ENCODE measurements around the gene RNF166. TPM values are rescaled to one million over a fixed set of nuclear protein-coding genes. Genes with fewer than 3 reads are reported as not detected.
"Not testable (repeated sequence)": the region's sequence is repeated elsewhere in the genome, so short reads cannot be mapped to it uniquely, and the experiment has no call there.

RNF166 gene
- total and polyA plus RNA-seq, 2 of the 13 experiments (the other 11 are each of a cell fraction or from before 2014, with no cell fraction given): 21.4 to 23.0 TPM

GRCh38 chr16:88669493-88669892, 36.7 kb downstream of the RNF166 start:
- POLR2A ChIA-PET: interaction anchor here (1.2 kb wide), 1 partner anchor 99 kb away, joined by 6 read pairs; the partner anchor contains the start of gene ZC3H18
- in situ Hi-C loops (cut with HindIII; ENCODE audit: extremely low pct_ligation_motif_present, low pct_unique_long_range_greater_than_20kb); H3K27ac ChIP-seq (ENCODE audit: extremely low read length, insufficient read depth, low read length); DNase-seq (ENCODE audit: low spot score); CTCF ChIA-PET (ENCODE audit: low intra/inter-chr PET ratio, low total read pairs); BruUV-seq (replicated peaks); H4K20me1 ChIP-seq (ENCODE audit: insufficient read depth, low read length); H3K4me2 ChIP-seq (ENCODE audit: low read depth, low read length); H3K9ac ChIP-seq (ENCODE audit: insufficient read depth, low read depth, low read length); H2AFZ ChIP-seq (ENCODE audit: low read length); H3K36me3 ChIP-seq (replicated peaks in 1 of 2; ENCODE audit: control insufficient read depth in 1 of 2, insufficient read depth in 2 of 2, low read length in 2 of 2); ATAC-seq; H3K4me3 ChIP-seq (replicated peaks in 1 of 3; ENCODE audit: insufficient read depth in 1 of 3, low read depth in 2 of 3, low read length in 3 of 3); intact Hi-C loops (cut with micrococcal nuclease; ENCODE audit: unreplicated experiment); H3K9me3 ChIP-seq (ENCODE audit: low read length); FAIRE-seq; H3K27me3 ChIP-seq (ENCODE audit: control insufficient read depth in 1 of 2, insufficient read depth in 2 of 2, low read length in 2 of 2): not testable (repeated sequence)
- 97% methylated on average over 8 of the region's 8 CpGs for WGBS (ENCODE audit: low lambda C conversion rate)
- H3K4me1 ChIP-seq (ENCODE audit: insufficient read depth, low read length): peaks cover 11% of the 10 kb centered on the region
- peak; percentile 29; the same call in 1 of the 2 replicates for TF ChIP-seq ZNF768 (CRISPR knock-in tag; IDR thresholded peaks at IDR 0.05)
- H3K79me2 ChIP-seq (ENCODE audit: insufficient read depth, low read length): peaks cover 17% of the 10 kb centered on the region

GRCh38 chr16:88667461-88667860, 38.7 kb downstream of the RNF166 start:
- Histone ChIP-seq H3K79me2 (ENCODE audit: insufficient read depth, low read length) (peaks cover 32% of the 10 kb centered on the region), H2AFZ (ENCODE audit: low read length) (no peak overlapping the region), H3K9me3 (ENCODE audit: low read length) (no peaks in the 10 kb centered on the region), H3K27ac (ENCODE audit: extremely low read length, insufficient read depth, low read length) (no peak overlapping the region), H3K36me3 (replicated peaks in 1 of 2; ENCODE audit: control insufficient read depth in 1 of 2, insufficient read depth in 2 of 2, low read length in 2 of 2) (peaks cover 0 to 7% of the 10 kb centered on the region in 2 experiments; a peak in 3 of 5 replicates), H3K9ac (ENCODE audit: insufficient read depth, low read depth, low read length) (no peak overlapping the region), H3K27me3 (ENCODE audit: control insufficient read depth in 1 of 2, insufficient read depth in 2 of 2, low read length in 2 of 2) (no peaks in the 10 kb centered on the region), H4K20me1 (ENCODE audit: insufficient read depth, low read length) (peaks cover 2% of the 10 kb centered on the region; the same call in 1 of the 2 replicates), H3K4me3 (replicated peaks in 1 of 3; ENCODE audit: insufficient read depth in 1 of 3, low read depth in 2 of 3, low read length in 3 of 3) (no peak overlapping the region), H3K4me1 (ENCODE audit: insufficient read depth, low read length) (peaks cover 16% of the 10 kb centered on the region), H3K4me2 (ENCODE audit: low read depth, low read length) (no peak overlapping the region)
- 94% methylated on average over 5 of the region's 5 CpGs for WGBS (ENCODE audit: low lambda C conversion rate)
- BruUV-seq (replicated peaks): no TSS peak
- in situ Hi-C loops (cut with HindIII; ENCODE audit: extremely low pct_ligation_motif_present, low pct_unique_long_range_greater_than_20kb) (no loop called here), intact Hi-C loops (cut with micrococcal nuclease; ENCODE audit: unreplicated experiment) (no loop called here)
- POLR2A ChIA-PET: interaction anchor here (1.2 kb wide), 1 partner anchor 20 kb away, joined by 3 read pairs; no protein-coding TSS in a partner anchor
- no peak for FAIRE-seq
- no peak for DNase-seq (ENCODE audit: low spot score)
- ATAC-seq: no peak
- CTCF ChIA-PET (ENCODE audit: low intra/inter-chr PET ratio, low total read pairs): no interaction called here
- no peak for TF ChIP-seq ZNF788 (CRISPR knock-in tag; IDR thresholded peaks at IDR 0.05; ENCODE audit: borderline replicate concordance)
- no peak for TF ChIP-seq ZNF670 (CRISPR knock-in tag; IDR thresholded peaks at IDR 0.05; ENCODE audit: borderline replicate concordance)
- no peak for TF ChIP-seq ZSCAN30 (CRISPR knock-in tag; IDR thresholded peaks at IDR 0.05)
- TF ChIP-seq PHF21A (CRISPR knock-in tag; IDR thresholded peaks at IDR 0.05): no peak
- TF ChIP-seq HNRNPH1 (optimal IDR thresholded peaks at IDR 0.05; ENCODE audit: low read depth, low read length): no peak
- TF ChIP-seq, protein P1, sequence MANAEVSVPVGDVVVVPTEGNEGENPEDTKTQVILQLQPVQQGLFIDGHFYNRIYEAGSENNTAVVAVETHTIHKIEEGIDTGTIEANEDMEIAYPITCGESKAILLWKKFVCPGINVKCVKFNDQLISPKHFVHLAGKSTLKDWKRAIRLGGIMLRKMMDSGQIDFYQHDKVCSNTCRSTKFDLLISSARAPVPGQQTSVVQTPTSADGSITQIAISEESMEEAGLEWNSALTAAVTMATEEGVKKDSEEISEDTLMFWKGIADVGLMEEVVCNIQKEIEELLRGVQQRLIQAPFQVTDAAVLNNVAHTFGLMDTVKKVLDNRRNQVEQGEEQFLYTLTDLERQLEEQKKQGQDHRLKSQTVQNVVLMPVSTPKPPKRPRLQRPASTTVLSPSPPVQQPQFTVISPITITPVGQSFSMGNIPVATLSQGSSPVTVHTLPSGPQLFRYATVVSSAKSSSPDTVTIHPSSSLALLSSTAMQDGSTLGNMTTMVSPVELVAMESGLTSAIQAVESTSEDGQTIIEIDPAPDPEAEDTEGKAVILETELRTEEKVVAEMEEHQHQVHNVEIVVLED (CRISPR knock-in tag; IDR thresholded peaks at IDR 0.05; ENCODE audit: borderline replicate concordance): no peak
- TF ChIP-seq PHB2 (IDR thresholded peaks at IDR 0.05; ENCODE audit: partially characterized antibody): no peak
- TF ChIP-seq, protein P2, sequence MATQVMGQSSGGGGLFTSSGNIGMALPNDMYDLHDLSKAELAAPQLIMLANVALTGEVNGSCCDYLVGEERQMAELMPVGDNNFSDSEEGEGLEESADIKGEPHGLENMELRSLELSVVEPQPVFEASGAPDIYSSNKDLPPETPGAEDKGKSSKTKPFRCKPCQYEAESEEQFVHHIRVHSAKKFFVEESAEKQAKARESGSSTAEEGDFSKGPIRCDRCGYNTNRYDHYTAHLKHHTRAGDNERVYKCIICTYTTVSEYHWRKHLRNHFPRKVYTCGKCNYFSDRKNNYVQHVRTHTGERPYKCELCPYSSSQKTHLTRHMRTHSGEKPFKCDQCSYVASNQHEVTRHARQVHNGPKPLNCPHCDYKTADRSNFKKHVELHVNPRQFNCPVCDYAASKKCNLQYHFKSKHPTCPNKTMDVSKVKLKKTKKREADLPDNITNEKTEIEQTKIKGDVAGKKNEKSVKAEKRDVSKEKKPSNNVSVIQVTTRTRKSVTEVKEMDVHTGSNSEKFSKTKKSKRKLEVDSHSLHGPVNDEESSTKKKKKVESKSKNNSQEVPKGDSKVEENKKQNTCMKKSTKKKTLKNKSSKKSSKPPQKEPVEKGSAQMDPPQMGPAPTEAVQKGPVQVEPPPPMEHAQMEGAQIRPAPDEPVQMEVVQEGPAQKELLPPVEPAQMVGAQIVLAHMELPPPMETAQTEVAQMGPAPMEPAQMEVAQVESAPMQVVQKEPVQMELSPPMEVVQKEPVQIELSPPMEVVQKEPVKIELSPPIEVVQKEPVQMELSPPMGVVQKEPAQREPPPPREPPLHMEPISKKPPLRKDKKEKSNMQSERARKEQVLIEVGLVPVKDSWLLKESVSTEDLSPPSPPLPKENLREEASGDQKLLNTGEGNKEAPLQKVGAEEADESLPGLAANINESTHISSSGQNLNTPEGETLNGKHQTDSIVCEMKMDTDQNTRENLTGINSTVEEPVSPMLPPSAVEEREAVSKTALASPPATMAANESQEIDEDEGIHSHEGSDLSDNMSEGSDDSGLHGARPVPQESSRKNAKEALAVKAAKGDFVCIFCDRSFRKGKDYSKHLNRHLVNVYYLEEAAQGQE (IDR thresholded peaks at IDR 0.05; ENCODE audit: borderline replicate concordance in 1 of 2, low read depth in 1 of 2, low read length in 2 of 2): no peak
- no peak for TF ChIP-seq DR1 (CRISPR knock-in tag; IDR thresholded peaks at IDR 0.05)
- 0 out of 2 replicates have a peak, but pooled peaks have one; percentile 15 for TF ChIP-seq ZNF724P (CRISPR knock-in tag; IDR thresholded peaks at IDR 0.05; ENCODE audit: borderline replicate concordance)
- TF ChIP-seq POLR2A (IDR thresholded peaks at IDR 0.05; ENCODE audit: insufficient read depth in 1 of 2, low read depth in 2 of 2, low read length in 2 of 2): 0 out of 4 replicates have a peak, but pooled peaks of 1 of the 2 experiments have one; percentile 23
